ES-I3 (cell line): ENCODE measurements around the gene WDR53.
"Not testable (repeated sequence)": the region's sequence is repeated elsewhere in the genome, so short reads cannot be mapped to it uniquely, and the experiment has no call there.

Source experiments
- H3K36me3 ChIP-seq: 2 replicates; pipeline ENCODE4 v1.6.1; 2013; ENCODE audit warnings: mild to moderate bottlenecking, low read length, control low read depth, moderate library complexity; ENCODE audit not compliant: insufficient read depth
- H3K4me1 ChIP-seq: 2 replicates; pipeline ENCODE4 v1.6.1; 2013; ENCODE audit warnings: mild to moderate bottlenecking, control low read depth, low read length; ENCODE audit not compliant: insufficient read depth
- H3K9ac ChIP-seq: 2 replicates; pipeline ENCODE4 v1.6.1; 2013; ENCODE audit warnings: low read depth, mild to moderate bottlenecking, low read length, moderate library complexity
- H3K9me3 ChIP-seq: 2 replicates; pipeline ENCODE4 v1.6.1; 2013; ENCODE audit warnings: mild to moderate bottlenecking, low read length, moderate library complexity; ENCODE audit not compliant: control insufficient read depth, insufficient read depth

Gene WDR53

GRCh38 chr3:196517919-196518318 is 50.4 kb downstream of the WDR53 start:
- Histone ChIP-seq H3K9me3 (peaks cover 28% of the 10 kb centered on the region), H3K36me3 (no peaks in the 10 kb centered on the region), H3K9ac (no peak overlapping the region), H3K4me1 (no peaks in the 10 kb centered on the region)

- peak overlapping the region; percentile 5; the same call in 1 of the 2 replicates for H3K9ac ChIP-seq
- H3K36me3 ChIP-seq, result no peaks in the 10 kb centered on the region
- H3K4me1 ChIP-seq, result no peaks in the 10 kb centered on the region
- peaks cover 28% of the 10 kb centered on the region for H3K9me3 ChIP-seq
Measured at GRCh38 chr3:196517162-196517800, 51.1 kb downstream of the WDR53 start.

GRCh38 chr3:196514913-196515621 is 53.3 kb downstream of the WDR53 start, which contains the start of gene SMCO1:
Gene SMCO1 (minus strand): TSS chr3:196515346. CDS start chr3:196515209, 137 bp downstream.
- Histone ChIP-seq H3K9ac (no peak within 1 kb of the TSS), H3K4me1 (no peaks in the 10 kb centered on the region), H3K9me3 (peaks cover 21% of the 10 kb centered on the region), H3K36me3 (no peaks in the 10 kb centered on the region)

- Histone ChIP-seq H3K9ac (no peak overlapping the region), H3K36me3 (no peaks in the 10 kb centered on the region), H3K4me1 (no peaks in the 10 kb centered on the region), H3K9me3 (peaks cover 15% of the 10 kb centered on the region)
Measured at GRCh38 chr3:196514350-196514716, 54.0 kb downstream of the WDR53 start.

GRCh38 chr3:196513697-196514349 is 54.5 kb downstream of the WDR53 start:
- no peaks in the 10 kb centered on the region for H3K4me1 ChIP-seq
- peaks cover 10% of the 10 kb centered on the region; the same call in 1 of the 2 replicates for H3K9me3 ChIP-seq
- H3K9ac ChIP-seq, result no peak overlapping the region
- no peaks in the 10 kb centered on the region for H3K36me3 ChIP-seq

- not testable (repeated sequence) for H3K9me3 ChIP-seq
Measured at GRCh38 chr3:196511646-196512425, 56.5 kb downstream of the WDR53 start.

GRCh38 chr3:196511108-196511507 is 57.2 kb downstream of the WDR53 start:
- not testable (repeated sequence) for H3K9ac ChIP-seq, H3K4me1 ChIP-seq, H3K36me3 ChIP-seq
- peaks cover 11% of the 10 kb centered on the region; the same call in 1 of the 2 replicates for H3K9me3 ChIP-seq

More at GRCh38 chr3:196511646-196512425, 56.5 kb downstream of the WDR53 start:
- not testable (repeated sequence) for H3K36me3 ChIP-seq, H3K4me1 ChIP-seq, H3K9ac ChIP-seq

GRCh38 chr3:196506687-196507086 is 61.7 kb downstream of the WDR53 start:
- peaks cover 11% of the 10 kb centered on the region; the same call in 1 of the 2 replicates for H3K9me3 ChIP-seq
- peaks cover 3% of the 10 kb centered on the region; the same call in 1 of the 2 replicates for H3K4me1 ChIP-seq
- H3K9ac ChIP-seq, result no peak overlapping the region
- H3K36me3 ChIP-seq, result no peaks in the 10 kb centered on the region

- H3K36me3 ChIP-seq, result no peaks in the 10 kb centered on the region
- H3K4me1 ChIP-seq, result peaks cover 11% of the 10 kb centered on the region; the same call in 1 of the 2 replicates
- peak overlapping the region; percentile 95; the same call in 1 of the 2 replicates for H3K9ac ChIP-seq
- peaks cover 11% of the 10 kb centered on the region; the same call in 1 of the 2 replicates for H3K9me3 ChIP-seq
Measured at GRCh38 chr3:196504556-196504955, 63.8 kb downstream of the WDR53 start.
